GM19043 (cell line): ENCODE data around the gene TMEM132E.

Experiments
- ATAC-seq: cut with Tn5 transposase; IDR thresholded peaks from one replicate; pipeline ENCODE4 v1.9.1; 2021; ENCODE audit warnings: low read depth; ENCODE audit not compliant: unreplicated experiment

The TMEM132E gene

GRCh38 chr17:34628879-34629278 is 49.5 kb downstream of the TMEM132E start:
- ATAC-seq, result no peak

- no peak for ATAC-seq
Measured at GRCh38 chr17:34633351-34633750, 54.0 kb downstream of the TMEM132E start.

- no peak for ATAC-seq
Measured at GRCh38 chr17:34633760-34634159, 54.4 kb downstream of the TMEM132E start.

GRCh38 chr17:34634551-34635160 is 55.3 kb downstream of the TMEM132E start:
- ATAC-seq, result no peak

- ATAC-seq, result no peak
Measured at GRCh38 chr17:34635876-34636275, 56.5 kb downstream of the TMEM132E start.

GRCh38 chr17:34637041-34637547 is 57.7 kb downstream of the TMEM132E start:
- no peak for ATAC-seq

GRCh38 chr17:34637548-34638525 is 58.5 kb downstream of the TMEM132E start:
- ATAC-seq, result no peak

GRCh38 chr17:34638526-34639260 is 59.3 kb downstream of the TMEM132E start:
- no peak for ATAC-seq

- ATAC-seq, result no peak
Measured at GRCh38 chr17:34639706-34640425, 60.5 kb downstream of the TMEM132E start.

GRCh38 chr17:34641368-34641767 is 62.0 kb downstream of the TMEM132E start:
- no peak for ATAC-seq

- no peak for ATAC-seq
Measured at GRCh38 chr17:34644941-34645550, 65.7 kb downstream of the TMEM132E start.

GRCh38 chr17:34645594-34645993 is 66.2 kb downstream of the TMEM132E start:
- no peak for ATAC-seq

- no peak for ATAC-seq
Measured at GRCh38 chr17:34647511-34647910, 68.1 kb downstream of the TMEM132E start.

- no peak for ATAC-seq
Measured at GRCh38 chr17:34650051-34650750, 70.8 kb downstream of the TMEM132E start.

GRCh38 chr17:34651402-34651811 is 72.0 kb downstream of the TMEM132E start:
- ATAC-seq, result no peak

- no peak for ATAC-seq
Measured at GRCh38 chr17:34652021-34652555, 72.7 kb downstream of the TMEM132E start.

- ATAC-seq, result no peak
Measured at GRCh38 chr17:34653511-34653910, 74.1 kb downstream of the TMEM132E start.

- ATAC-seq, result no peak
Measured at GRCh38 chr17:34654276-34654880, 75.0 kb downstream of the TMEM132E start.

- ATAC-seq, result no peak
Measured at GRCh38 chr17:34654881-34655276, 75.5 kb downstream of the TMEM132E start.
